Measurements from ENCODE around the gene ALB. TPM values are rescaled to one million over a fixed set of nuclear protein-coding genes. Genes with fewer than 3 reads are reported as not detected.

Gene ALB
- total RNA-seq, 2 experiments from 2014 or later: 0.47 to 0.63 TPM

- no peak overlapping the region for H3K4me3 ChIP-seq (ENCODE audit: low read length)
- no peak overlapping the region for H3K27ac Mint-ChIP-seq
- H3K4me1 Mint-ChIP-seq (ENCODE audit: low read depth): no peaks in the 10 kb centered on the region
- H3K27me3 Mint-ChIP-seq: no peaks in the 10 kb centered on the region
- no peaks in the 10 kb centered on the region for H3K9me3 Mint-ChIP-seq
- H3K9me3 ChIP-seq (ENCODE audit: control insufficient read depth in 1 of 2, insufficient read depth in 1 of 2, low read length in 2 of 2): no peaks in the 10 kb centered on the region
- POLR2A ChIA-PET: no interaction called here
- no peak overlapping the region for H3K27ac ChIP-seq (ENCODE audit: low read depth in 1 of 2, low read length in 2 of 2)
- DNase-seq (no peak), ATAC-seq (ENCODE audit: poor library complexity) (no peak)
- H3K36me3 Mint-ChIP-seq (ENCODE audit: low read depth): no peaks in the 10 kb centered on the region
- CTCF ChIA-PET: no interaction called here
- H3K4me1 ChIP-seq (ENCODE audit: insufficient read depth, low read length): no peaks in the 10 kb centered on the region
- TF ChIP-seq CTCF (IDR thresholded peaks at IDR 0.05): no peak
- H3K27me3 ChIP-seq (ENCODE audit: control insufficient read depth in 1 of 2, insufficient read depth in 2 of 2, low read length in 2 of 2): no peaks in the 10 kb centered on the region
- H3K4me3 Mint-ChIP-seq: no peak overlapping the region
- no peaks in the 10 kb centered on the region for H3K36me3 ChIP-seq (ENCODE audit: insufficient read depth, low read length)
- intact Hi-C loops (cut with DNase I, micrococcal nuclease): no loop called here
These were observed 2.4 kb downstream of the ALB start for GRCh38 chr4:73406548-73406875.

- Histone ChIP-seq H3K4me1 (ENCODE audit: insufficient read depth, low read length) (no peaks in the 10 kb centered on the region), H3K9me3 (ENCODE audit: control insufficient read depth in 1 of 2, insufficient read depth in 1 of 2, low read length in 2 of 2) (no peaks in the 10 kb centered on the region), H3K27me3 (ENCODE audit: control insufficient read depth in 1 of 2, insufficient read depth in 2 of 2, low read length in 2 of 2) (no peaks in the 10 kb centered on the region), H3K27ac (ENCODE audit: low read depth in 1 of 2, low read length in 2 of 2) (no peak overlapping the region), H3K36me3 (ENCODE audit: insufficient read depth, low read length) (no peaks in the 10 kb centered on the region), H3K4me3 (ENCODE audit: low read length) (no peak overlapping the region)
- ATAC-seq (ENCODE audit: poor library complexity) (no peak), DNase-seq (no peak)
- ChIA-PET POLR2A (no interaction called here), CTCF (no interaction called here)
- Mint-ChIP-seq H3K27ac (no peak overlapping the region), H3K4me3 (no peak overlapping the region), H3K9me3 (no peaks in the 10 kb centered on the region), H3K4me1 (ENCODE audit: low read depth) (no peaks in the 10 kb centered on the region), H3K36me3 (ENCODE audit: low read depth) (no peaks in the 10 kb centered on the region), H3K27me3 (no peaks in the 10 kb centered on the region)
- TF ChIP-seq CTCF (IDR thresholded peaks at IDR 0.05): no peak
- intact Hi-C loops (cut with DNase I, micrococcal nuclease): no loop called here
These were observed 3.2 kb downstream of the ALB start for GRCh38 chr4:73407227-73407673.

GRCh38 chr4:73408181-73408867, 4.2 kb downstream of the ALB start:
- Histone ChIP-seq H3K27me3 (ENCODE audit: control insufficient read depth in 1 of 2, insufficient read depth in 2 of 2, low read length in 2 of 2) (no peaks in the 10 kb centered on the region), H3K36me3 (ENCODE audit: insufficient read depth, low read length) (no peaks in the 10 kb centered on the region), H3K4me1 (ENCODE audit: insufficient read depth, low read length) (no peaks in the 10 kb centered on the region), H3K9me3 (ENCODE audit: control insufficient read depth in 1 of 2, insufficient read depth in 1 of 2, low read length in 2 of 2) (no peaks in the 10 kb centered on the region), H3K4me3 (ENCODE audit: low read length) (no peak overlapping the region), H3K27ac (ENCODE audit: low read depth in 1 of 2, low read length in 2 of 2) (no peak overlapping the region)
- intact Hi-C loops (cut with DNase I, micrococcal nuclease): no loop called here
- no peak for TF ChIP-seq CTCF (IDR thresholded peaks at IDR 0.05)
- no peaks in the 10 kb centered on the region for H3K27me3 Mint-ChIP-seq
- H3K9me3 Mint-ChIP-seq: no peaks in the 10 kb centered on the region
- H3K4me3 Mint-ChIP-seq: no peak overlapping the region
- ATAC-seq (ENCODE audit: poor library complexity) (no peak), DNase-seq (no peak)
- CTCF ChIA-PET: no interaction called here
- H3K36me3 Mint-ChIP-seq (ENCODE audit: low read depth): no peaks in the 10 kb centered on the region
- POLR2A ChIA-PET: no interaction called here
- no peak overlapping the region for H3K27ac Mint-ChIP-seq
- no peaks in the 10 kb centered on the region for H3K4me1 Mint-ChIP-seq (ENCODE audit: low read depth)
